ENCODE measurements around the gene TFAP2A.

Gene TFAP2A

DNA sequence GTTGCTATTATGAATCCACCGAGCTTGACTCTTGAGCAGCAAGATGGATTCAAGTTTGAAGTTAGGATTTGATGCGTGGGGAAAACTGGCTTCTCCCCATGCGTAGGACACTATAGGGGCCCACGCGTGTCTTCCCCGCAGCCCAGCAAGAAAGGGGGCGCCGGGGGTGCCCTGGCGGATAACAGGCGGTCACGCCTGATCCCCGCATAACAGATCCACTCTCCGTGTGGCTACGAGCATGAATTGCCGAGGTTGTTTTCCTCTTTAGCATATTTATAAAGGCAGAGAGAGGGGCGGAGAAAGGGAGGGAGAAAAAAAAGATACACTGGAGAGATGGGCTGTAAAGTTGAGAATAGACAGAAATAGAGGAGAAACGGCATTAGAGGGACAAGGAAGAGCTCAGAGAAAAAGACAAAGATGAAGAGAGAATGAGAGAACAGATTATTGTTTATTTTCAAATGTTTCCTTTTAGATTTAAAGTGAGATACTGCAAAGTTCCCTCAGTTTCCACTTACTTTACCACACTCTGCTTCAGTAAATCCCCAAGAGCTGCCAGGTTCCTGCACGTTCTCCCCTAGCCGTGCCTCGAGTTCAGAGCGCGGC is 32.0 kb downstream of the TFAP2A start:
- DNase-seq (ENCODE audit: low spot score) = no peak

DNA sequence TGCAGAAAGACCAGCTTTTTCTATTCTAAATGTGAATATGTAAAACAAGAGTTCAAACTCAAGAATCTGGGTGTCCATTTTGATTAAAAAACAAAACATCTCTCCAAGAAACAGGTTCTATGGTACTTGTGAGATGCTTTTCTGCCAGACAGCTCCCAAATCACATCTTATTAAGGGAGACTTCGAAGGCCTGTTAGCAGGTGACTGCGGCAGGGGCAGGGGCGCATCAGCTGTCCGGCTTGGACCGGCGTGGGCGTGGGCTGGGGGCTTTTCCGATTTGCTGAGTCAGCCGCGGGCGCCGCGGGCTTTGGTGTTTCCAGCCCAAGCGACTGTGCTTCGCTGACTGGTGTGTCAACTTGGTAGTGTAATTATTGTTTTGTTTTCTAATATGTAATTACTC is 32.6 kb downstream of the TFAP2A start:
- DNase-seq (ENCODE audit: low spot score) = no peak

DNA sequence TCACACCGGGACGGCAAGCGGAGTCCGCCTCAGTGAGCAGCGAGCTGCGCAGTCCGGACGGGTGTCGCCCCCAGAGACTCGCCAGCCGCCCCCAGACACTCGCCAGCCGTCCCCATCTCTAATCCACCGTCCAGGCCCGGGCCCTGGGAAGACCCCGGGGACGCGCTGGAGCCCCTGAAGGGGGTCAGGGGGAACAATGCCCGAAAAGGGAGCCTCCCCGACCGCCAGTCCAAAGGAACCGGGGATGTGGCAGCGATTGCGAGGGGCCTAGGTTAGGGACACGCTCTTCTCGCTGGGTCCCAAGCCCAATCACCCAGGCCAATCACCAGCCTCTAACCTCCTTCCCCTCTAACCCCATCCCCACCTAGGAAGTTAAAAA is 33.1 kb downstream of the TFAP2A start:
- no peak for DNase-seq (ENCODE audit: low spot score)

DNA sequence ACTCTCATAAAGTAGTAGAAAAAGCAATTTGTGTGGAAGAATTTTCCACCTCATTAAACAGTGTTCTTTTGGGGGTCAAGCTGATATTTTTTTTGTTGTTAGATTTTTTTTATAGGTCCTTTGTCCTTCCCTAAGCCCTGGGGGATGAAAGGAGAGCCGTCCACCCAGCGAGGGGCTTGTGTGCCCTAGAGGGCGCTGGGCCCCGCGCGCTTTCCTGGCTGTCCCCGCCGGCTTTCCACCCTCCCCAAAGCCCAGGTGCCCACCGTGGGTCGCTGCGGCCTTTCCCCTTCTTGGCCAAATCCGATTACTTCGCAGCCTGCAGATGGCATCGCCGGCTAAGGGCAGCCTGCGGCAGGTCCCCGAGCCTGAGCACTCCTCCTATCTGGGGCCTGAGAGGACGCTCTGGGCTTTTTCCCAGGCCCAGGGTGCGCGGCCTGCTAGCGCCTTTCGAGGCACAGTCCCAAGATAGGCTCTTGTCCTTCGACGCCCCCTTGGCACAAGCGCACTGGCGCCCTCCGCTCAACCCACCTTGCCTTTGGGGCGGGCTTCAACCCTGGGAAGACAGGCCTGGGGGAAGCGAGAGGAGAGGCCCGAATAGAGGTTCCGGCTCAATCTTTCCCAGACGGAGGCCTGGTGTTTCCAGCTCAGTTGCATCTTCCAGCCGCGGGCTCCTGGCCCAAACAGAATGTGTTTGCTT is 33.6 kb downstream of the TFAP2A start:
- no peak for DNase-seq (ENCODE audit: low spot score)

DNA sequence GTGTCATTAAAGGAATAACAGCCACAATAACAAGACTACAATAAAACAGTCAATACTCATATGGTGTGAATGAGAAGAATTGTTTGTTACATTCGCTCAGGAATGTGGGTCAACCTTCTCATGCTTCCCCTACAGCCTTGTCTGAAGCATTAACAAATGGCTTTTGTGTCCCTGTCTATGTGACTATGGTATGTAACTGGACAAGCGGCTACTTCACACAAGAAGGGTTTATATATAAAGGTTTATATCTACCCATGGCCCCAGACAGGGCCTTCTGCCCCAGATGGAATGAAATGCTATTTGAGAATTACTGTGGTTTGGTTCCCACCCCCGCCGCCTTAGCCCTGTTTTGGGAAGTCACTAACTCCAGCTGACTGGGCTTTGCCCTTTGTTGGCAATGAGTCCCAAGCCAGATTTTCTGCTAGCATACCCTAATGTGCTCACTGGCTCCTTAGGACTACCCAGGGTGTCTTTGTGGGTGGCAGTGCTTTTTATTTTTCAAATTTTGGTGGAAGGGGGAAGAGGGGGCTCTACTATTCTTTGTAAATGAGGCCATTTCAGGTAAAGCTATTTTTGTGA is 39.4 kb downstream of the TFAP2A start:
- no peak for DNase-seq (ENCODE audit: low spot score)

DNA sequence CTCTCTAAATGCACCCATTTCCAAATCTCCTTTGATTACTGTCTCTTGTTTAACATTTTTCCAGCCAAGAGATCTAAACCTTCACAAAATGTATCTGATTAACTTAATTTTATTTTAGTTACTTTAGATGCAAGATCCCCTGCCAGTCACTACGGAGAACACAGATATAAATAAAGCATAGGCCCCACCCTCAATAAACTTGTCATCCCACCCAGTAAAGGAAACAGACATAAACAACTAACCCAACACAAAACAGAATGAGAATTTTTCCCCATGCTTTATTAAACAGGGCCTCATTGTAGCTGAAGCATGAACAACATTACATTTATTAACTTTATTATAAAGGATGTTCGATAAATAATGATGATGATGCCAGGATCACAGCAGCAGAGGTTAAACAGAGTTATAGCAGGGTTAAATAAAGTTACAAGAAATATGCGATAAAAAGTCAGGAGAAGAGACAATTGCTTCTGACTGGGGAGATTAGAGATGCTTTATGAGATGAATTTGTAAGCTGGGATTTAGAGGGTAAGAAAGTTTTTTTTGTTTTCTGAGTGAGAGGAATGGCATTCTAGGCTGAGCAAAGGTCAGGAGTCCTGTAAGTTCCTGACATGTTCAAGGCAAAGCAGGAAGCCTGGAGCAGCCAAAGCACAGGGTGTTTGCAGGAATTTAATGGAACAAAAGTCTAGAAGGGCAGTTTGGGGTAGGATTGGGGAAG is 41.1 kb downstream of the TFAP2A start:
- DNase-seq (ENCODE audit: low spot score) = no peak

DNA sequence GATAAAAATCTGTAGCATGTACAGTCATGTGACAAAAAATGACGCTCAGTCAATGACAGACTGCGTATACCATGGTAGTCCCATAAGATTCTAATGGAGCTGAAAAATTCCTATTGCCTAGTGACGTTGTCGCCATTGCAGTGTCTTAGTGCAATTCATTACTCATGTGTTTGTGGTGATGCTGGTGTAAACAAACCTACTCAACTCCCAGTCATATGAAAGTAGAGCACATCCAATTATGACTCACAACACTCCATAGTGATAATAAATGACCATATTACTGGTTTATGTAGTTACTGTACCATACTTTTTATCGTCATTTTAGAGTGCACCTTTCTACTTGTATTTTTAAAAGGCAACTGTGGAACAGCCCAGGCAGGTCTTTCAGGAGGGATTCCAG is 45.0 kb downstream of the TFAP2A start:
- no peak for DNase-seq (ENCODE audit: low spot score)

DNA sequence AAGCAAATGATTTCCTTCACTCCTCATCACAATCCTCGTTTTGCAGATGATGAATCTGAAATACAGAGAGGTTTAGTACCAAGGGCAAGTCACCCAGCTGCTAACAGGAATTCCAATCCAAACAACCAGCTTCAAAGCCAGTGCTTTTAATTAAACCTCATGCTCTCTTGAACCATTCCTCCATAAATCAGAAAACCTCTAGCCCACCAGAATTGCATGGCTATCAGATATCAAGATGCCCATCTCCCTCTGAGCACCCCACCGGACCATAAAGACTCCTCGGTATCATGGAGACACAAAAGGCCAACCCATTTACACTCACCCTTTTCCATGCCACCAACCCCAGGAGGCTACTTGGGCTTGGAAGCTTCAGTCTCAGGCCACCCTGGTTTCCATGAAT is 46.0 kb downstream of the TFAP2A start:
- DNase-seq (ENCODE audit: low spot score) = no peak

DNA sequence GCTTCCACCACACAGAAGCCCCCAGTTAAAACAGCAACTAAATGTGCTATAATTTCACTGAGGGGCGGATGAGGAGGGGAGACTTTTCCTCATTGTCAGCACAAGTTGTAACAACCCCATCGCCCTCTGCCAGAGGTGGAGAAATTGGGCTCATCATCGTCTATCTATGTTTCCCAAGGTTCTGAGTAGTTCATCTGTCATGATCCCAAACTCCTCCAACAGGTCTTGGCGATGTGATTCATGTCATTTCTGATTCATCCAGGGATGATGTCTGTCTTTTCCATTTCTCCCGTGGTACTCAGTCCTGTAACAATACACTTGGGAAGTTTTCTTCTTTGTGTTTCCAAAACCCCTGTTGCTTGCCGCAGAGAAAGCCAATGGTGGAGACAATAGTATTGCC is 51.0 kb downstream of the TFAP2A start:
- no peak for DNase-seq (ENCODE audit: low spot score)

DNA sequence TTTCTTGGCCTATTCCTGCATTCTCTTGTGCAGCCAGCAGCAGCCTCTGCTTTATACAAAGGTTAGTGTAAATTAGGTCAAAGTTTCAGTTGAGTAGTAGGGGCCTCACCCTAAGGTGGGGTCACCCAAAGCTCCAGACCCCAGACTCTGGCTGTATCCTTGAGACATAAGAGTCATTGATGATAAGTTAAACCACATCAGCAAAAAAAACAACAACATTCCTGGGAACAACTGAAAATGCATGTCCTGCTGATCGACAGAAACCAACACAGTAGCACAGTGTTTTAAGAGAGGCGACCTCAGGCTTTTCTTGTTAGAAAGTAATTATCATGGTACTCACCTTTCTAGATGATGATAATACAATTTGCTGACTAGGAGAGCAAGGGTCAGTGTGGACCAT is 52.6 kb downstream of the TFAP2A start:
- no peak for DNase-seq (ENCODE audit: low spot score)

DNA sequence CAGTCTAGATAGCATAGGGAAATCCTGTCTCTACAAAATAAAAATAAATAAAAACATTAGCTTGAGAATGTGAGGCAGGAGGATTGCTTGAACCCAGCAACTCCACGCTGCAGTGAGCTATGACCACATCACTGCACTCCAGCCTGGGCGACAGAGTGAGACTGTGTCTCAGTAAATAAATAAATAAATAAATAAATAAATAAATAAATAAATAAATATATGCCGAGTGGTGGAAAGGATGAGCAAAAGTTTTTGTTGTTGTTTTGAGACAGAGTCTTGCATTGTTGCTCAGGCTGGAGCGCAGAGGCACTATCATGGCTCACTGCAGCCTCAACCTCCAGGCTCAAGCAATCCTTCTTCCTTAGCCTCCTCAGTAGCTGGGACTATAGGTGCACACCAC is 53.4 kb downstream of the TFAP2A start:
- no peak for DNase-seq (ENCODE audit: low spot score)

DNA sequence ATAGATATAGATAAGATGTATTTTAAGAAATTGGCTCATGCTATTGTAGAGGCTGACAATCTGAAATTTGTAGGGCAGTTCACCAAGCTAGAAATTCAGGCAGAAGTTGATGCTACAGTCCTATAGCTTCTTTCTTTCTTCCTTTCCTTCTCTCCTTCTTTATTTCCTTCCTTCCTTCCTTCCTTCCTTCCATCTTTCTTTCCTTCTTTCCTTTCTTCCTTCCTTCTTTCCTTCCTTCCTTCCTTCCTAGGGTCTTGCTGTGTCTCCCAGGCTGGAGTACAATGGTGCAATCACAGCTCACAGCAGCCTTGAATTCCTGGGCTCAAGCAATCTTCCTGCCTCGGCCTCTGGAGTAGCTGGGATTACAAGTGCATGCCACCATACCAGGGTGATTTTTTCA is 55.3 kb downstream of the TFAP2A start:
- no peak for DNase-seq (ENCODE audit: low spot score)

DNA sequence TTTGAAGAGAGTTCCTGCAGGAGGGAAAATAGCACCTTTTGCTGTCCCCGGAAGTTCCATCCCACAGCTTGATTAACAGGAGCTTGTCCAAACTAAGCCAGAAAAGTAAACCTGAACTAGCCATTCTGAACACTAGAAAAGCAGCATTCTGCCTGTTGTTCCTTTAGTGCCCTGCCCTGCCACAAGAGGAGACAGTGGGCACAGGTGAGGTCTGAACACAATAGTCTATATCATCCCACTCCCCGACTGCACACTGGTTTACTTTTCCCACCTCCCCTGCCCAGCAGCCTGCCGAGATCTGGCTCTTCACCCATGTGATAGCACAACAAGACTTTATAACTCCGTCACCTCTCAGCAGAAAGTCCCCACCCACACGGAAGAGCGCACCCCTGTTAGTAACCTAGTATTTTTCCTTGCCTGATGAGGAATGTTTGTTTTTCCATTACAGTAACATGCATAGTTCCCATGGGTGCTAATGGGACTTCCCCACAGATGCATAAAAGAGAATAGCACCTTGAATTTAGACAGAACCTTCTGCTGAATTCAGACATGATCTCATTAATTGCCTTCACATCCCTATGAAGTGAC is 59.7 kb downstream of the TFAP2A start:
- no peak for DNase-seq (ENCODE audit: low spot score)

DNA sequence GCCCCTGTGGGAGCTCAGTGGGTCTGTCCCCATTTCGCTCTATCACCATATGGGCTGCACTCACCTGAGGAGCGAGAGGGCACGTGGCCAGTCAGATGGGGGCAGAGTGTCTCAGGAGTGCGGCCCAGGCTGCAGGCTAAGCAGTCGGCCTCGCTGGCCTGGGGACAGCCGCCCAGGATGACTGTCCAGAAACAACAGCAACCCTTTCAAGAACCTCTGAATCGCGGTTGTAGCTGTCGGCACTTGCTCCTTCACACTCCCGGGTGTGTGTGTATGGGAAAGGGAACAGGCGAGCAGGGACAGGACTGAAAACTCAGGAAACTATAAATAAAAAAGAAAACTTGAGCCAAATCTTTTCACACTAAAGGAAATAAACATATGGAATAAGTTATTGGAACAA is 63.1 kb downstream of the TFAP2A start:
- no peak for DNase-seq (ENCODE audit: low spot score)

DNA sequence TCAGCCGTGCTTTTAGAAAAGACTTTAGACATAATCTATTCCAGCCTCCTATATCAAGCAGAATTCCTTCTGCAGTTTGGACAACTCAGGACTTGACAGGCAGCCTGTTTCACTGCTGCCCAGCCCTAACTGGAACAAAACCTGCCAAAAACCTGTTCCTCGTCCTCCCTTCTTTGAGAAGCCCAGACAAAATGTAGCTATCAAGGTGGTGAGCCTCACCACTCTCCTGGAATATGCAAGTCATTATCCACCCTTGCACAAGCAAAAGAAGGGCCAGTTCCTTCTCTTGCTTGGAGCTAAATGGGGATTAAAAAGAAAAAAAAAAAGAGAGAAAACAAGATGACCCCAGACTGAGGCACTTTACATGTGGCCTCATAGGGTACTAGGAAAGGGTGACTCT is 64.2 kb downstream of the TFAP2A start:
- no peak for DNase-seq (ENCODE audit: low spot score)

DNA sequence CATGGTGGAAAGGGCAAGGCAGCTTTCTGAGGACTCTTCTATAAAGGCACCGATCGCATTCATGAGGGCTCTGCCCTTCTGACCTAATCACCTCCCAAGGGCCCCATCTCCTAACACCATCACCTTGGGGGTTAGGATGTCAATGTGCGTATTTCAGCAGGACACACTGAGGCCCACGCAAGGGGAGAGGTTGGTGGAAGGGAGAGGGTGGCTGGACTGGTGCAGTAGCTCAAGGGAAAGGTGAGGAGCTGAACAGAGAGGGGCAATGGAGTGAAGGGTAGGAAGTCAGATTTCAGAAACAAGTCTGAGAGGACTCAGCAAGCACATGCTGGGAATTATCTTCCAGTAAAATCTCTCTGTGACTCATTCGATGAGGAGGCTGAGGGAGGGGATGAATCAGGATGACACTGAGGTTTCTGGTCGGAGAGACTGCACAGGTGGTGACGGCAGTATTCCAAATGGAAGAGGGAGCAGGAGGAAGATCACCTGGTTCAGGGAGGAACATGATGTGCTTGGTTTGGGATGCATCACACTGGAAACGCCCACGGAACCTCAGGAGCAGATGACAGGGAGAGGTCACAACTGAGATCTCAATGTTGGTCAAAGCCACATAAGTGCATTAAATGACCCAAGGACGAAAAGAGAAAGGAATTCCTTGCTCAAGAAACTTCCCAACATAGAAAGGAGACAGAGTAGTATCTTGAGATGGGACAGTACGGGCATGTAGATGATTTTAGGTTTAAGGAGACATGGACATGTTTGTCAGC is 67.1 kb downstream of the TFAP2A start:
- no peak for DNase-seq (ENCODE audit: low spot score)

Data from putamen (tissue), 1 donor.